Measurements from ENCODE around the gene PRR3.

PRR3 gene

GRCh38 chr6:30598912-30599624 lies 42.0 kb downstream of the PRR3 start:
- no peak overlapping the region for H3K4me3 ChIP-seq (ENCODE audit: low read depth, low read length)
- TF ChIP-seq CTCF (IDR thresholded peaks at IDR 0.05; ENCODE audit: borderline replicate concordance, insufficient read depth, low read depth, low read length): no peak

GRCh38 chr6:30599625-30600324 lies 42.7 kb downstream of the PRR3 start:
- H3K4me3 ChIP-seq (ENCODE audit: low read depth, low read length): no peak overlapping the region
- TF ChIP-seq CTCF (IDR thresholded peaks at IDR 0.05; ENCODE audit: borderline replicate concordance, insufficient read depth, low read depth, low read length): no peak

- TF ChIP-seq CTCF (IDR thresholded peaks at IDR 0.05; ENCODE audit: borderline replicate concordance, insufficient read depth, low read depth, low read length): no peak
Measured at GRCh38 chr6:30600451-30600961, 43.4 kb downstream of the PRR3 start.

GRCh38 chr6:30601436-30601814 lies 44.3 kb downstream of the PRR3 start:
- H3K4me3 ChIP-seq (ENCODE audit: low read depth, low read length): no peak overlapping the region
- TF ChIP-seq CTCF (IDR thresholded peaks at IDR 0.05; ENCODE audit: borderline replicate concordance, insufficient read depth, low read depth, low read length): no peak

More at GRCh38 chr6:30600451-30600961, 43.4 kb downstream of the PRR3 start:
- no peak overlapping the region for H3K4me3 ChIP-seq (ENCODE audit: low read depth, low read length)

GRCh38 chr6:30601815-30602641 lies 44.9 kb downstream of the PRR3 start:
- no peak overlapping the region for H3K4me3 ChIP-seq (ENCODE audit: low read depth, low read length)
- TF ChIP-seq CTCF (IDR thresholded peaks at IDR 0.05; ENCODE audit: borderline replicate concordance, insufficient read depth, low read depth, low read length): no peak

- TF ChIP-seq CTCF (IDR thresholded peaks at IDR 0.05; ENCODE audit: borderline replicate concordance, insufficient read depth, low read depth, low read length): no peak
- H3K4me3 ChIP-seq (ENCODE audit: low read depth, low read length): no peak overlapping the region
Measured at GRCh38 chr6:30603961-30604360, 46.9 kb downstream of the PRR3 start.

All from GM12875 (cell line).